ENCODE measurements around the gene LCN10. TPM values are rescaled to one million over a fixed set of nuclear protein-coding genes. Genes with fewer than 3 reads are reported as not detected.

LCN10 gene
- total and polyA plus RNA-seq, 2 of the 13 experiments (the other 11 are each of a cell fraction or from before 2014, with no cell fraction given) = 0.53 to 0.61 TPM

DNA sequence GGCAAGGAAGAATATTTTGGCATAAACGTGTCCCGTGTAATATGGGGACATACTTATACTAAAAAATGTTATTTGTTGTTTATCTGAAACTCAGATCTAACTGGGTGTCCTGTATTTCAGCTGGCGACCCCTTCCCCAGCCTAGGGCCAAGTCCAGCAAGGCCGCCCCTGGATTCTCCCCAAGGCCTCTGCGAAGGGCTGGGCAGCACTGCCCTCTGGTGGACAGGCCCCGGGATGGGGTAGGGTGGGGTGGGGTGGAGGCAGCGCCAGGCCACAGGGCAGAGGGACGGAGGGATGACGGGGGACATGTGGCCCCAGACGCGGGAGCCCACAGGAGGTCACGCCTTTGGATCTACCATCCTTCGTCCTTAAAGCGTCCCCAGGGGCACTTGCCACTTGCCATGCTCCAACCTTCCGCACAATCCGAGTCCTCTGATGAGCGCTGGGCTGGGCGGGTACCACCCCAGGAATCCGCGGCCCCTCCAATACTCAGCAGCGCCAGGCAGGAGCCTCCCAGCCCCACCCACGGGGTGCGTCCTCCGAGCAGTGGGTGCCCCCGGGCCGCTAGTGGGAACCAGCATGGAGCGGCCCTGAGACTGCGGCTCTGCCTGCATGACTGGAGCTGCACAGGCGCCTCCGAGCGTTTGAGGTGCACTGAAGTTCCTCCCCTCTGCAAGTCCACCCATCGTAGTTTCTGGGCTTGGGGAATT is 48.4 kb downstream of the LCN10 start (continued):
- no peak for TF ChIP-seq MTF1 (CRISPR knock-in tag; IDR thresholded peaks at IDR 0.05)
- TF ChIP-seq YY1 (IDR thresholded peaks at IDR 0.05; ENCODE audit: insufficient read depth, insufficient replicate concordance, low read depth, low read length) = peak; percentile 41
- TF ChIP-seq DPF2 (CRISPR knock-in tag; IDR thresholded peaks at IDR 0.05; ENCODE audit: borderline replicate concordance, low read depth) = no peak
- TF ChIP-seq PLRG1 (conservative IDR thresholded peaks at IDR 0.05) = no peak
- TF ChIP-seq ZNF782 (CRISPR knock-in tag; IDR thresholded peaks at IDR 0.05; ENCODE audit: borderline replicate concordance) = no peak
- TF ChIP-seq ZNF891 (CRISPR knock-in tag; IDR thresholded peaks at IDR 0.05) = no peak
- no peak for TF ChIP-seq DMAP1 (CRISPR knock-in tag; IDR thresholded peaks at IDR 0.05)
- TF ChIP-seq, protein P1, sequence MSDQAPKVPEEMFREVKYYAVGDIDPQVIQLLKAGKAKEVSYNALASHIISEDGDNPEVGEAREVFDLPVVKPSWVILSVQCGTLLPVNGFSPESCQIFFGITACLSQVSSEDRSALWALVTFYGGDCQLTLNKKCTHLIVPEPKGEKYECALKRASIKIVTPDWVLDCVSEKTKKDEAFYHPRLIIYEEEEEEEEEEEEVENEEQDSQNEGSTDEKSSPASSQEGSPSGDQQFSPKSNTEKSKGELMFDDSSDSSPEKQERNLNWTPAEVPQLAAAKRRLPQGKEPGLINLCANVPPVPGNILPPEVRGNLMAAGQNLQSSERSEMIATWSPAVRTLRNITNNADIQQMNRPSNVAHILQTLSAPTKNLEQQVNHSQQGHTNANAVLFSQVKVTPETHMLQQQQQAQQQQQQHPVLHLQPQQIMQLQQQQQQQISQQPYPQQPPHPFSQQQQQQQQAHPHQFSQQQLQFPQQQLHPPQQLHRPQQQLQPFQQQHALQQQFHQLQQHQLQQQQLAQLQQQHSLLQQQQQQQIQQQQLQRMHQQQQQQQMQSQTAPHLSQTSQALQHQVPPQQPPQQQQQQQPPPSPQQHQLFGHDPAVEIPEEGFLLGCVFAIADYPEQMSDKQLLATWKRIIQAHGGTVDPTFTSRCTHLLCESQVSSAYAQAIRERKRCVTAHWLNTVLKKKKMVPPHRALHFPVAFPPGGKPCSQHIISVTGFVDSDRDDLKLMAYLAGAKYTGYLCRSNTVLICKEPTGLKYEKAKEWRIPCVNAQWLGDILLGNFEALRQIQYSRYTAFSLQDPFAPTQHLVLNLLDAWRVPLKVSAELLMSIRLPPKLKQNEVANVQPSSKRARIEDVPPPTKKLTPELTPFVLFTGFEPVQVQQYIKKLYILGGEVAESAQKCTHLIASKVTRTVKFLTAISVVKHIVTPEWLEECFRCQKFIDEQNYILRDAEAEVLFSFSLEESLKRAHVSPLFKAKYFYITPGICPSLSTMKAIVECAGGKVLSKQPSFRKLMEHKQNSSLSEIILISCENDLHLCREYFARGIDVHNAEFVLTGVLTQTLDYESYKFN (CRISPR knock-in tag; conservative IDR thresholded peaks at IDR 0.05) = no peak
- no peak for TF ChIP-seq ZNF12 (CRISPR knock-in tag; IDR thresholded peaks at IDR 0.05)
- TF ChIP-seq THYN1 (CRISPR knock-in tag; IDR thresholded peaks at IDR 0.05; ENCODE audit: borderline replicate concordance, low read depth) = no peak
- TF ChIP-seq NR2C2 (CRISPR knock-in tag; IDR thresholded peaks at IDR 0.05; ENCODE audit: borderline replicate concordance) = no peak
- 0 out of 2 replicates have a peak, but pooled peaks have one; percentile 8 for TF ChIP-seq ZNF761 (CRISPR knock-in tag; conservative IDR thresholded peaks at IDR 0.05)
- TF ChIP-seq KAT8 (CRISPR knock-in tag; IDR thresholded peaks at IDR 0.05) = no peak
- no peak for TF ChIP-seq ESRRA (CRISPR knock-in tag; IDR thresholded peaks at IDR 0.05; ENCODE audit: low read depth)
- TF ChIP-seq TBX2 (CRISPR knock-in tag; IDR thresholded peaks at IDR 0.05; ENCODE audit: borderline replicate concordance) = no peak
- TF ChIP-seq, protein P2, sequence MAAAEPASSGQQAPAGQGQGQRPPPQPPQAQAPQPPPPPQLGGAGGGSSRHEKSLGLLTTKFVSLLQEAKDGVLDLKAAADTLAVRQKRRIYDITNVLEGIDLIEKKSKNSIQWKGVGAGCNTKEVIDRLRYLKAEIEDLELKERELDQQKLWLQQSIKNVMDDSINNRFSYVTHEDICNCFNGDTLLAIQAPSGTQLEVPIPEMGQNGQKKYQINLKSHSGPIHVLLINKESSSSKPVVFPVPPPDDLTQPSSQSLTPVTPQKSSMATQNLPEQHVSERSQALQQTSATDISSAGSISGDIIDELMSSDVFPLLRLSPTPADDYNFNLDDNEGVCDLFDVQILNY (CRISPR knock-in tag; conservative IDR thresholded peaks at IDR 0.05) = no peak
- TF ChIP-seq ZNF367 (CRISPR knock-in tag; IDR thresholded peaks at IDR 0.05; ENCODE audit: borderline replicate concordance) = no peak
- no peak for TF ChIP-seq ZSCAN29 (CRISPR knock-in tag; conservative IDR thresholded peaks at IDR 0.05)
- TF ChIP-seq MIER2 (CRISPR knock-in tag; IDR thresholded peaks at IDR 0.05) = no peak
- TF ChIP-seq PHF21A (CRISPR knock-in tag; IDR thresholded peaks at IDR 0.05) = 0 out of 2 replicates have a peak, but pooled peaks have one; percentile 4
- no peak for TF ChIP-seq ZNF501 (CRISPR knock-in tag; IDR thresholded peaks at IDR 0.05)
- TF ChIP-seq ZNF567 (CRISPR knock-in tag; IDR thresholded peaks at IDR 0.05; ENCODE audit: borderline replicate concordance) = no peak
- TF ChIP-seq, protein P3, sequence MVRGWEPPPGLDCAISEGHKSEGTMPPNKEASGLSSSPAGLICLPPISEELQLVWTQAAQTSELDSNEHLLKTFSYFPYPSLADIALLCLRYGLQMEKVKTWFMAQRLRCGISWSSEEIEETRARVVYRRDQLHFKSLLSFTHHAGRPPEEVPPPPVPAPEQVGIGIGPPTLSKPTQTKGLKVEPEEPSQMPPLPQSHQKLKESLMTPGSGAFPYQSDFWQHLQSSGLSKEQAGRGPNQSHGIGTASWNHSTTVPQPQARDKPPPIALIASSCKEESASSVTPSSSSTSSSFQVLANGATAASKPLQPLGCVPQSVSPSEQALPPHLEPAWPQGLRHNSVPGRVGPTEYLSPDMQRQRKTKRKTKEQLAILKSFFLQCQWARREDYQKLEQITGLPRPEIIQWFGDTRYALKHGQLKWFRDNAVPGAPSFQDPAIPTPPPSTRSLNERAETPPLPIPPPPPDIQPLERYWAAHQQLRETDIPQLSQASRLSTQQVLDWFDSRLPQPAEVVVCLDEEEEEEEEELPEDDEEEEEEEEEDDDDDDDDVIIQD (CRISPR knock-in tag; IDR thresholded peaks at IDR 0.05; ENCODE audit: low read depth) = no peak
- TF ChIP-seq SCMH1 (CRISPR knock-in tag; IDR thresholded peaks at IDR 0.05; ENCODE audit: borderline replicate concordance) = no peak
- no peak for TF ChIP-seq ZNF44 (CRISPR knock-in tag; IDR thresholded peaks at IDR 0.05)
- no peak for TF ChIP-seq CBX5 (CRISPR knock-in tag; IDR thresholded peaks at IDR 0.05; ENCODE audit: borderline replicate concordance)
- no peak for TF ChIP-seq ZNF543 (CRISPR knock-in tag; IDR thresholded peaks at IDR 0.05)
